NCI-H128 (cell line): ENCODE measurements around the gene PHF21B.
"Not testable (repeated sequence)": the region's sequence is repeated elsewhere in the genome, so short reads cannot be mapped to it uniquely, and the experiment has no call there.

ENCODE experiments used
- DNase-seq: peaks from one replicate; lab custom pipeline; 2025; ENCODE audit not compliant: unreplicated experiment; lab: John Stamatoyannopoulos, UW

The PHF21B gene

GRCh38 chr22:44881624-44882023 lies 128.2 kb downstream of the PHF21B start:
- no peak for DNase-seq

GRCh38 chr22:44880610-44881290 lies 129.1 kb downstream of the PHF21B start:
- no peak for DNase-seq

GRCh38 chr22:44879301-44879680 lies 130.5 kb downstream of the PHF21B start:
- DNase-seq, result no peak

- DNase-seq, result no peak
Measured at GRCh38 chr22:44878483-44879300, 131.1 kb downstream of the PHF21B start.

- no peak for DNase-seq
Measured at GRCh38 chr22:44876921-44877320, 132.9 kb downstream of the PHF21B start.

GRCh38 chr22:44871782-44872181 lies 138.0 kb downstream of the PHF21B start:
- no peak for DNase-seq

- no peak for DNase-seq
Measured at GRCh38 chr22:44870021-44870420, 139.8 kb downstream of the PHF21B start.

- DNase-seq, result no peak
Measured at GRCh38 chr22:44869196-44869595, 140.6 kb downstream of the PHF21B start.

- DNase-seq, result no peak
Measured at GRCh38 chr22:44865193-44866057, 144.4 kb downstream of the PHF21B start.

- no peak for DNase-seq
Measured at GRCh38 chr22:44862981-44863860, 146.6 kb downstream of the PHF21B start.

GRCh38 chr22:44862281-44862680 lies 147.5 kb downstream of the PHF21B start:
- DNase-seq, result no peak

- no peak for DNase-seq
Measured at GRCh38 chr22:44861245-44861644, 148.6 kb downstream of the PHF21B start.

GRCh38 chr22:44860311-44860710 lies 149.5 kb downstream of the PHF21B start:
- DNase-seq, result no peak

- DNase-seq, result no peak
Measured at GRCh38 chr22:44859641-44860040, 150.2 kb downstream of the PHF21B start.

- not testable (repeated sequence) for DNase-seq
Measured at GRCh38 chr22:44858819-44859218, 151.0 kb downstream of the PHF21B start.

GRCh38 chr22:44855855-44856254 lies 153.9 kb downstream of the PHF21B start:
- DNase-seq, result no peak

GRCh38 chr22:44854641-44855040 lies 155.2 kb downstream of the PHF21B start:
- not testable (repeated sequence) for DNase-seq

GRCh38 chr22:44850946-44851345 lies 158.9 kb downstream of the PHF21B start:
- DNase-seq, result no peak

GRCh38 chr22:44848791-44849420 lies 160.9 kb downstream of the PHF21B start:
- DNase-seq, result no peak

GRCh38 chr22:44848296-44848741 lies 161.5 kb downstream of the PHF21B start:
- DNase-seq, result no peak
